RWPE1 (cell line): ENCODE measurements around the gene CFLAR.
"Not testable (repeated sequence)": the region's sequence is repeated elsewhere in the genome, so short reads cannot be mapped to it uniquely, and the experiment has no call there.

ENCODE experiments used
- CTCF ChIA-PET: fragments of 350-600 bp; sonication (Branson Sonifier 250); formaldehyde crosslinking; extraction: SDS; loops from one replicate; lab custom pipeline; 2021; lab: Yijun Ruan, JAX
- POLR2A ChIA-PET: fragments of 400-600 bp; formaldehyde crosslinking; extraction: SDS; loops from one replicate; lab custom pipeline; 2020; ENCODE audit warnings: antibody characterized with exemption; ENCODE audit not compliant: low non-redundant PET; lab: Yijun Ruan, JAX
- DNase-seq: peaks from one replicate; pipeline ENCODE4 v3.0.0; 2012; ENCODE audit warnings: low spot score
- H3K27ac ChIP-seq: fragments of 450-650 bp; 2 replicates; pipeline ENCODE4 v1.5.1; 2017
- CTCF ChIP-seq: fragments of 450-650 bp; conservative IDR thresholded peaks from 2 replicates; pipeline ENCODE4 v1.5.1; 2017; ENCODE audit warnings: low read depth, mild to moderate bottlenecking

CFLAR gene

GRCh38 chr2:201116959-201117734 lies 1.2 kb downstream of the CFLAR start:
- POLR2A ChIA-PET = interaction anchor here (0.7 kb wide), 2 partner anchors 1202 to 1991 kb away, joined by 3 to 4 read pairs; no protein-coding TSS in a partner anchor
- TF ChIP-seq CTCF = peak; percentile 12; the same call in 1 of the 2 replicates
- H3K27ac ChIP-seq = peak overlapping the region; percentile 99
- CTCF ChIA-PET = interaction anchor here (0.7 to 1.1 kb wide), 4 partner anchors 32 to 115 kb away, joined by 3 to 4 read pairs (median 3); no protein-coding TSS in a partner anchor
- DNase-seq = peak; percentile 52

GRCh38 chr2:201117735-201118094 lies 1.8 kb downstream of the CFLAR start:
- ChIA-PET CTCF (interaction anchor here (0.7 to 1.1 kb wide), 3 partner anchors 35 to 115 kb away, joined by 3 to 4 read pairs (median 3); no protein-coding TSS in a partner anchor), POLR2A (interaction anchor here (0.7 kb wide), 1 partner anchor 1201 kb away, joined by 4 read pairs; no protein-coding TSS in a partner anchor)
- DNase-seq = not testable (repeated sequence)
- H3K27ac ChIP-seq = peak overlapping the region; percentile 99

GRCh38 chr2:201118121-201118960 lies 2.4 kb downstream of the CFLAR start:
- ChIA-PET POLR2A (no interaction called here), CTCF (interaction anchor here (0.6 to 1.1 kb wide), 6 partner anchors 26 to 103 kb away, joined by 3 to 4 read pairs (median 3); no protein-coding TSS in a partner anchor)
- peak; percentile 54 for TF ChIP-seq CTCF
- H3K27ac ChIP-seq = peak overlapping the region; percentile 99
- DNase-seq = peak; percentile 77

GRCh38 chr2:201118961-201119854 lies 3.2 kb downstream of the CFLAR start:
- ChIA-PET POLR2A (no interaction called here), CTCF (interaction anchor here (0.6 kb wide), 3 partner anchors 26 to 102 kb away, joined by 3 read pairs; no protein-coding TSS in a partner anchor)
- DNase-seq = no peak
- TF ChIP-seq CTCF = no peak
- H3K27ac ChIP-seq = peak overlapping the region; percentile 99

GRCh38 chr2:201122276-201122675 lies 6.3 kb downstream of the CFLAR start:
- ChIA-PET POLR2A (no interaction called here), CTCF (interaction anchor here (0.5 kb wide), 1 partner anchor 113 kb away, joined by 5 read pairs; no protein-coding TSS in a partner anchor)
- DNase-seq = no peak
- TF ChIP-seq CTCF = no peak
- no peak overlapping the region for H3K27ac ChIP-seq
